Heart right ventricle (tissue), 16 donors: ENCODE data around the gene AGPAT2. TPM values are rescaled to one million over a fixed set of nuclear protein-coding genes. Genes with fewer than 3 reads are reported as not detected.

Source experiments
- ATAC-seq, 8 donors: fragments of 200-7000 bp; cut with Tn5 transposase; one replicate each; pipeline ENCODE4 v1.9.1; 2020; ENCODE audit warnings: mild to moderate bottlenecking in 8 of 8, moderate library complexity in 8 of 8, moderate number of reproducible peaks in 1 of 8
- DNase-seq, 2 donors: peaks; one replicate each; pipeline ENCODE4 v3.0.0-alpha.2; 2020
- H3K27ac ChIP-seq, 10 donors: fragments of 200-600 bp; sonication (generic) in 2 of 10; one replicate each; pipeline versions ENCODE4 v1.5.0 to v1.8.0; 2020 to 2022; ENCODE audit warnings: mild to moderate bottlenecking in 3 of 10
- H3K27me3 ChIP-seq, 7 donors: fragments of 200-600 bp; one replicate each; pipeline ENCODE4 v1.8.0; 2021 to 2022; ENCODE audit warnings: mild to moderate bottlenecking in 2 of 7
- H3K36me3 ChIP-seq, 9 donors: fragments of 200-600 bp; sonication (generic) in 1 of 9; one replicate each; pipeline versions ENCODE4 v1.5.0 to v1.8.0; 2020 to 2022; ENCODE audit warnings: mild to moderate bottlenecking in 2 of 9
- H3K4me1 ChIP-seq, 9 donors: fragments of 200-600 bp; sonication (generic) in 1 of 9; one replicate each; pipeline versions ENCODE4 v1.5.0 to v1.8.0; 2020 to 2022; ENCODE audit warnings: mild to moderate bottlenecking in 4 of 9
- H3K4me3 ChIP-seq, 10 donors: fragments of 200-600 bp; sonication (generic) in 2 of 10; one replicate each; pipeline versions ENCODE4 v1.5.0 to v1.8.0; 2020 to 2022; ENCODE audit warnings: mild to moderate bottlenecking in 7 of 10, moderate library complexity in 2 of 10
- H3K9me3 ChIP-seq, 11 donors: fragments of 200-600 bp in 10 of 11; sonication (generic) in 2 of 11; one replicate each; pipeline versions ENCODE4 v1.5.0 to v1.8.0; 2013 to 2022; ENCODE audit warnings: mild to moderate bottlenecking in 2 of 11, control low read depth in 1 of 11, moderate library complexity in 1 of 11
- WGBS, 2 donors: extraction: QIAGEN DNeasy Blood & Tissue Kit; methylation state at CpG; one replicate each; pipeline ENCODE4 v1.1.7; 2013; ENCODE audit warnings: inconsistent platforms in 1 of 2; 5-methylcytosine and 5-hydroxymethylcytosine counted together
- intact Hi-C, 10 donors: fragments of 100-400 bp; cut with DNase I; formaldehyde crosslinking; loops; one replicate each; pipeline versions ENCODE4 v1.11.1 to v1.14.2; 2022
- polyA plus RNA-seq, 2 donors: library from polyadenylated mRNA; stranded (reverse); fragments of 200-250 nt; gene quantifications; one replicate each; pipeline ENCODE4 v1.2.3, GENCODE V29; 2013
- total RNA-seq, 10 donors: library from RNA; stranded (reverse); fragmentation: NEBNext Ultra II Directional in 3 of 10; extraction: Animal tissue kit (Norgen Biotek cat#: 25700) in 3 of 10; gene quantifications; one replicate each; pipeline versions ENCODE4 v1.2.1 to v1.2.4, GENCODE V29; 2021 to 2023
- TF ChIP-seq, protein P1 (sequence below), 9 donors: fragments of 200-600 bp; sonication (generic) in 2 of 9; IDR thresholded peaks; one replicate each; pipeline versions ENCODE4 v1.5.0 to v1.8.0; 2021 to 2022; ENCODE audit warnings: antibody characterized with exemption in 9 of 9, mild to moderate bottlenecking in 5 of 9, moderate library complexity in 1 of 9
- donor health status: Arrhythmogenic right ventricular cardiomyopathy.
- donor health status: ischemic (EF 13 %, LVEDD 7.1; RV severe dilation, severe dysfunction).
- donor health status: healthy with polysubstance abuse.
- donor health status: DM: no; HTN: yes; CAD: no.
- donor health status: DM: no; HTN: no; CAD: no.
- donor health status: ischemic (EF 25% LVEDD 6.9; RV normal size, moderate dysfunction).
- donor health status: ischemic (EF 25% LVEDD 5.7; RV mildly dilated, moderate dysfunction).
- donor health status: healthy.
- donor health status: DM: yes; HTN: yes; CAD: no.
- donor health status: Ischemic cardiomyopathy.
- donor health status: ischemic (EF 35%, LVEDD 5.7; RV mildly dilated, moderate dysfunction).
- donor health status: nonischemic (EF 11% LVEDD 7.7; RV severe dilation, severe dysfunction).
- donor health status: DM: yes; HTN: yes; CAD: no.
- donor health status: PGD.
- donor health status: ischemic (EF 29% LVEDD 5.4; RV normal size, mild dysfunction).
- donor health status: nonischemic (EF 23%, LVEDD 6.1; RV moderate dilation, normal function).

The AGPAT2 gene
- total and polyA plus RNA-seq, 12 donors: 48.1 to 195 (median 61.5) TPM

DNA sequence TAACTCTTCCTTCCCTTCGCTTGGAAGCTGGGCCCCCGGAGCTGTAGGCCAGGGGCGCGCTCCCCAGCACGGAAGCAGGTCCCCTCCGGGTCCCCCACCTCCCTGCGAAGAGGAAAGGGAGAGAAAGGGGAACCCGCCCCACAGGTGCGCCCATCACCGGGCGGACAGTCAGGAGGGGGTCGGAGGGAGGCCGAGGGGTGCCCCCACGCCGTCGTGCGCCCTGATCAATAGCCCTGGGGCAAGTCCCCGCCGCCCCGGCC lies 793 bp downstream of the AGPAT2 start:
- 3 to 4% methylated on average over 16 to 20 of the region's 20 CpGs for WGBS, 2 donors
- intact Hi-C loops: loop anchor here in 5 of 10 donors (1.0 to 5.0 kb wide), 3 partner anchors 41 to 199 kb away; no protein-coding TSS in a partner anchor
- H3K4me1 ChIP-seq: peaks cover 25 to 92% (median 57%) of the 10 kb centered on the region in 9 donors

DNA sequence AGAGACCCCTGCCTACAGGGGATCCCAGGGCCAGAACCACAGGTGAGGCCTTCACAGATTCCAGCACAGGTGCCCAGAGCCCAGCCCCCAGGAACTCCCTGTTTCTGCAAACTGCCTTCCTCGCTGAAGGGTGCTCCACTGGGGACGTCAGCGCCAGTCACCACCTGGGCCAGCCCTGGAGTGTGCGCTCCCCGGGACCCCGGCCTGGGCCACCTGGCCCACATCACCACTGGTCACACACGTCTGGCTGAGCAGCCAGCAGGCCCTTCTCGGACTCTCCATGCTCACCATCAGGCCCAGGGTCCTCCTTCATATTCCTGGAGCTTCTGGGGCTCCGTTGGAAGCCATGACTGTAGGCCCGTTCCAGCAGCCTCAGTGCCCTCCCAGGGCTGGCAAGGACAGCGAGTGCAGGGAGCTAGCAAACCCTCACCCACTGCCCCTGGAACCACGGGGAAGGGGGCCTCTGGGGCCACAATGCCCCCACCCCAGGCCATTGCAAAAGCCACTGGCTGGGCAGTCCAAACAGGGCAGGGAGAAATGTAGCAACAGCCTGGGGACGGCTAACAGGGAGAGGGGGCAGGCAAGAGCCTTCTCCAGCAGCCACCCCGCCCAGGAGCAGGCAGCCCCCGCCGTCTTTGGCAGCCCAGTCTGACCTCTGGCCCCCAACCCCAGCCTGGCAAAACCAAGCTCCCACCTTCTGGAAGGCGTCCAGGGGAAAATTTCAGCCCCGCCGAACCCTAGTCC lies 1.3 kb downstream of the AGPAT2 start:
- 39% methylated on average over 19 of the region's 19 CpGs for WGBS, 2 donors
- H3K36me3 ChIP-seq: peaks cover 0 to 4% (median 0%) of the 10 kb centered on the region in 9 donors
- peak; percentile 28 to 29 for DNase-seq

More for the DNA sequence above, 793 bp downstream of the AGPAT2 start:
- H3K27me3 ChIP-seq: no peaks in the 10 kb centered on the region
- H3K36me3 ChIP-seq: peaks cover 0 to 4% (median 0%) of the 10 kb centered on the region in 9 donors
- H3K4me3 ChIP-seq: peak overlapping the region; percentile 63 to 94 (median 82)
- no peaks in the 10 kb centered on the region for H3K9me3 ChIP-seq
- DNase-seq (no peak), ATAC-seq (peak in 1 of 8 donors; percentile 2)
- TF ChIP-seq, protein P1, sequence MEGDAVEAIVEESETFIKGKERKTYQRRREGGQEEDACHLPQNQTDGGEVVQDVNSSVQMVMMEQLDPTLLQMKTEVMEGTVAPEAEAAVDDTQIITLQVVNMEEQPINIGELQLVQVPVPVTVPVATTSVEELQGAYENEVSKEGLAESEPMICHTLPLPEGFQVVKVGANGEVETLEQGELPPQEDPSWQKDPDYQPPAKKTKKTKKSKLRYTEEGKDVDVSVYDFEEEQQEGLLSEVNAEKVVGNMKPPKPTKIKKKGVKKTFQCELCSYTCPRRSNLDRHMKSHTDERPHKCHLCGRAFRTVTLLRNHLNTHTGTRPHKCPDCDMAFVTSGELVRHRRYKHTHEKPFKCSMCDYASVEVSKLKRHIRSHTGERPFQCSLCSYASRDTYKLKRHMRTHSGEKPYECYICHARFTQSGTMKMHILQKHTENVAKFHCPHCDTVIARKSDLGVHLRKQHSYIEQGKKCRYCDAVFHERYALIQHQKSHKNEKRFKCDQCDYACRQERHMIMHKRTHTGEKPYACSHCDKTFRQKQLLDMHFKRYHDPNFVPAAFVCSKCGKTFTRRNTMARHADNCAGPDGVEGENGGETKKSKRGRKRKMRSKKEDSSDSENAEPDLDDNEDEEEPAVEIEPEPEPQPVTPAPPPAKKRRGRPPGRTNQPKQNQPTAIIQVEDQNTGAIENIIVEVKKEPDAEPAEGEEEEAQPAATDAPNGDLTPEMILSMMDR (IDR thresholded peaks at IDR 0.05): no peak
- H3K27ac ChIP-seq: peak overlapping the region; percentile 74 to 96 (median 93)

DNA sequence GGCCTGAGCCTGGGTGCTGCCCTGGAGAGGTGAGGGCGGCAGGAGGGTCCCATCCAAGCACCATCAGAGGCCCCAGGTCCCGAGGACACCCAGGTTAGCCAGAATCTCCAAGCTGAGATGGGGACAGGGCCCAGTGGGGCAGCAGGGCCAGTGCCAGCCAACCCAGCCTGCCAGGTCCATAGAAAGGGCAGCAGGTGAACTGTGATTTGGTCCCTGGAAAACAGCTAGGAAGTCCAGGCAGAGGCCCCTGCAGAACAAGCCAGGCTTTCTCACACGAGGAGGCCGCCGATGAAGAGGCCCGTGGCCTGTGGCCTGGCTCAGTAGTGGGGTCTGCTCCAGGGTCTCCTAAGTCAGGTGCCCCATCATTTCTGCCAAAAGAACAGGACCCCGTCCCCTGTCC lies 2.0 kb downstream of the AGPAT2 start:
- intact Hi-C loops: loop anchor here in 4 of 10 donors (5.0 kb wide), 2 partner anchors 42 to 198 kb away; no protein-coding TSS in a partner anchor
- peaks cover 19 to 83% (median 58%) of the 10 kb centered on the region in 9 donors for H3K4me1 ChIP-seq
- DNase-seq: peak in 1 of 2 donors; percentile 9
- H3K27ac ChIP-seq: peak overlapping the region in 2 of 10 donors; percentile 93 to 96
- H3K36me3 ChIP-seq: peaks cover 0 to 4% (median 0%) of the 10 kb centered on the region in 9 donors
- WGBS, 2 donors: 91 to 98% methylated on average over 7 of the region's 7 CpGs
- no peaks in the 10 kb centered on the region for H3K27me3 ChIP-seq
- no peaks in the 10 kb centered on the region for H3K9me3 ChIP-seq
- H3K4me3 ChIP-seq: peak overlapping the region in 4 of 10 donors; percentile 75 to 94 (median 79)
- TF ChIP-seq, protein P1 (IDR thresholded peaks at IDR 0.05): no peak
- ATAC-seq: no peak

More for the DNA sequence above, 1.3 kb downstream of the AGPAT2 start:
- Histone ChIP-seq H3K27me3 (no peaks in the 10 kb centered on the region), H3K27ac (peak overlapping the region in 9 of 10 donors; percentile 91 to 96 (median 93)), H3K9me3 (no peaks in the 10 kb centered on the region), H3K4me3 (peak overlapping the region; percentile 63 to 94 (median 82)), H3K4me1 (peaks cover 25 to 87% (median 57%) of the 10 kb centered on the region in 9 donors)
- ATAC-seq: peak in 4 of 8 donors; percentile 2 to 18 (median 10)
- TF ChIP-seq, protein P1 (IDR thresholded peaks at IDR 0.05): no peak
- intact Hi-C loops: loop anchor here in 5 of 10 donors (1.0 to 5.0 kb wide), 3 partner anchors 41 to 199 kb away; no protein-coding TSS in a partner anchor

DNA sequence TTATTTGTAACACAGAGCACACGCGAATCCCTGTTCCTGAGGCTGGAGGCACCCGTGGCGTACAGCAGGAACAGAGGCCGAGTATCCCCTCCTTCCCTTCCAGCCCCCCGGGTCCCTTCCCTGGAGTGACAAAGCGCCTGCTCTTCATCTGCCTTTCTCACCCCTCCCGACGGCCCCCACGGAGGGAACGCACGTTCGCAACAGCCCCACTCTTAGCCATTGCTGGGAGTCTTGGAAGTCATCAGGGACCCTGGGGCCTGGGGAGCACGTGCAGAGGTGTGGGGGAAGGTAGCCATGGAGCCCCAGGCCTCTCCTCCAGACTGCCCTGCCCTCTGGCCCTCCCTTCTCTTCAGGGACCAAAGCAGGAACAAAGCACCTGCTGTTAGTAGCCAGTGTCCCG lies 2.5 kb downstream of the AGPAT2 start:
- peak in 1 of 2 donors; percentile 13 for DNase-seq
- H3K4me1 ChIP-seq: peaks cover 19 to 83% (median 58%) of the 10 kb centered on the region in 9 donors
- no peaks in the 10 kb centered on the region for H3K9me3 ChIP-seq
- H3K27ac ChIP-seq: peak overlapping the region in 1 of 10 donors; percentile 96
- H3K36me3 ChIP-seq: peaks cover 0 to 4% (median 0%) of the 10 kb centered on the region in 9 donors
- ATAC-seq: no peak
- peak overlapping the region in 2 of 10 donors; percentile 75 to 76 for H3K4me3 ChIP-seq
- no peaks in the 10 kb centered on the region for H3K27me3 ChIP-seq
- intact Hi-C loops: loop anchor here in 4 of 10 donors (5.0 kb wide), 2 partner anchors 43 to 197 kb away; no protein-coding TSS in a partner anchor
- TF ChIP-seq, protein P1 (IDR thresholded peaks at IDR 0.05): no peak
- WGBS, 2 donors: 84 to 89% methylated on average over 15 of the region's 15 CpGs
